ENCODE measurements around the gene PTPRN2. TPM values are rescaled to one million over a fixed set of nuclear protein-coding genes. Genes with fewer than 3 reads are reported as not detected.

PTPRN2 gene
- total and polyA plus RNA-seq, 2 of the 13 experiments (the other 11 are each of a cell fraction or from before 2014, with no cell fraction given), result 2.5 to 24.2 TPM

- ChIA-PET CTCF (ENCODE audit: low intra/inter-chr PET ratio, low total read pairs) (no interaction called here), POLR2A (no interaction called here)
- Histone ChIP-seq H3K27ac (ENCODE audit: extremely low read length, insufficient read depth, low read length) (no peak overlapping the region), H3K36me3 (replicated peaks in 1 of 2; ENCODE audit: control insufficient read depth in 1 of 2, insufficient read depth in 2 of 2, low read length in 2 of 2) (no peaks in the 10 kb centered on the region), H3K9ac (ENCODE audit: insufficient read depth, low read depth, low read length) (no peak overlapping the region), H3K27me3 (ENCODE audit: control insufficient read depth in 1 of 2, insufficient read depth in 2 of 2, low read length in 2 of 2) (no peaks in the 10 kb centered on the region), H3K4me3 (replicated peaks in 1 of 3; ENCODE audit: insufficient read depth in 1 of 3, low read depth in 2 of 3, low read length in 3 of 3) (no peak overlapping the region), H3K4me2 (ENCODE audit: low read depth, low read length) (no peak overlapping the region), H3K79me2 (ENCODE audit: insufficient read depth, low read length) (no peaks in the 10 kb centered on the region), H4K20me1 (ENCODE audit: insufficient read depth, low read length) (peaks cover 69% of the 10 kb centered on the region), H3K4me1 (ENCODE audit: insufficient read depth, low read length) (no peaks in the 10 kb centered on the region), H2AFZ (ENCODE audit: low read length) (no peak overlapping the region), H3K9me3 (ENCODE audit: low read length) (peaks cover 21% of the 10 kb centered on the region)
- no peak for DNase-seq (ENCODE audit: low spot score)
- no TSS peak for BruUV-seq (replicated peaks)
- no peak for FAIRE-seq
- intact Hi-C loops (cut with micrococcal nuclease; ENCODE audit: unreplicated experiment) (no loop called here), in situ Hi-C loops (cut with HindIII; ENCODE audit: extremely low pct_ligation_motif_present, low pct_unique_long_range_greater_than_20kb) (no loop called here)
- WGBS (ENCODE audit: low lambda C conversion rate), result 83% methylated on average over 11 of the region's 11 CpGs
- no peak for ATAC-seq
- TF ChIP-seq U2AF1 (optimal IDR thresholded peaks at IDR 0.05; ENCODE audit: low read depth, low read length) (no peak), NRL (CRISPR knock-in tag; IDR thresholded peaks at IDR 0.05; ENCODE audit: borderline replicate concordance) (no peak), ZMYM4 (CRISPR knock-in tag; IDR thresholded peaks at IDR 0.05) (no peak), MXD1 (CRISPR knock-in tag; IDR thresholded peaks at IDR 0.05) (no peak), ZNF432 (CRISPR knock-in tag; IDR thresholded peaks at IDR 0.05; ENCODE audit: borderline replicate concordance) (no peak), ZNF777 (CRISPR knock-in tag; IDR thresholded peaks at IDR 0.05) (no peak)
These were observed 202.9 kb downstream of the PTPRN2 start for GRCh38 chr7:158384746-158385145.

- ChIA-PET POLR2A (no interaction called here), CTCF (ENCODE audit: low intra/inter-chr PET ratio, low total read pairs) (no interaction called here)
- no peaks in the 10 kb centered on the region for H3K36me3 ChIP-seq (replicated peaks in 1 of 2; ENCODE audit: control insufficient read depth in 1 of 2, insufficient read depth in 2 of 2, low read length in 2 of 2)
- BruUV-seq (replicated peaks), result no TSS peak
- FAIRE-seq (no peak), ATAC-seq (no peak), DNase-seq (ENCODE audit: low spot score) (no peak)
- WGBS (ENCODE audit: low lambda C conversion rate), result 82% methylated on average over 8 of the region's 8 CpGs
- in situ Hi-C loops (cut with HindIII; ENCODE audit: extremely low pct_ligation_motif_present, low pct_unique_long_range_greater_than_20kb) (no loop called here), intact Hi-C loops (cut with micrococcal nuclease; ENCODE audit: unreplicated experiment) (no loop called here)
- no peak overlapping the region for H3K9ac ChIP-seq (ENCODE audit: insufficient read depth, low read depth, low read length)
- H3K79me2 ChIP-seq (ENCODE audit: insufficient read depth, low read length), result no peaks in the 10 kb centered on the region
- peaks cover 1% of the 10 kb centered on the region; the same call in 1 of the 2 replicates for H3K4me1 ChIP-seq (ENCODE audit: insufficient read depth, low read length)
- H2AFZ ChIP-seq (ENCODE audit: low read length), result no peak overlapping the region
- no peaks in the 10 kb centered on the region for H3K27me3 ChIP-seq (ENCODE audit: control insufficient read depth in 1 of 2, insufficient read depth in 2 of 2, low read length in 2 of 2)
- peaks cover 70% of the 10 kb centered on the region for H4K20me1 ChIP-seq (ENCODE audit: insufficient read depth, low read length)
- H3K4me3 ChIP-seq (replicated peaks in 1 of 3; ENCODE audit: insufficient read depth in 1 of 3, low read depth in 2 of 3, low read length in 3 of 3), result no peak overlapping the region
- peaks cover 21% of the 10 kb centered on the region for H3K9me3 ChIP-seq (ENCODE audit: low read length)
- no peak overlapping the region for H3K27ac ChIP-seq (ENCODE audit: extremely low read length, insufficient read depth, low read length)
- TF ChIP-seq CEBPB (IDR thresholded peaks at IDR 0.05; ENCODE audit: borderline replicate concordance, low read depth, low read length), result peak; percentile 64
- no peak for TF ChIP-seq ZNF484 (CRISPR knock-in tag; IDR thresholded peaks at IDR 0.05; ENCODE audit: borderline replicate concordance, low read depth)
- H3K4me2 ChIP-seq (ENCODE audit: low read depth, low read length), result no peak overlapping the region
These were observed 204.0 kb downstream of the PTPRN2 start for GRCh38 chr7:158383665-158384064.
